IgD-negative memory B cell (primary cell): ENCODE data around the gene SZRD1. TPM values are rescaled to one million over a fixed set of nuclear protein-coding genes. Genes with fewer than 3 reads are reported as not detected.

Experiments
- H3K27ac Mint-ChIP-seq, 3 donors: one replicate each; pipeline ENCODE4 v1.8.0; 2020 to 2022; ENCODE audit warnings: mild to moderate bottlenecking in 3 of 3, mixed read lengths in 3 of 3, moderate library complexity in 1 of 3
- H3K27me3 Mint-ChIP-seq: one replicate; pipeline ENCODE4 v1.8.0; 2021; ENCODE audit warnings: mixed read lengths
- H3K36me3 Mint-ChIP-seq: one replicate; pipeline ENCODE4 v1.8.0; 2020; ENCODE audit warnings: mild to moderate bottlenecking, mixed read lengths
- H3K4me1 Mint-ChIP-seq, 3 donors: one replicate each; pipeline ENCODE4 v1.8.0; 2020 to 2022; ENCODE audit warnings: mixed read lengths in 3 of 3, mild to moderate bottlenecking in 1 of 3
- H3K4me3 Mint-ChIP-seq, 4 donors: one replicate each; pipeline ENCODE4 v1.8.0; 2020 to 2022; ENCODE audit warnings: mild to moderate bottlenecking in 4 of 4, mixed read lengths in 4 of 4, moderate library complexity in 3 of 4
- H3K9me3 Mint-ChIP-seq, 3 donors: one replicate each; pipeline ENCODE4 v1.8.0; 2020 to 2021; ENCODE audit warnings: mixed read lengths in 3 of 3, mild to moderate bottlenecking in 1 of 3
- polyA plus RNA-seq: library from polyadenylated mRNA; unstranded; fragments of 300-500 nt; fragmentation: Illumina TruSeq; gene quantifications from one replicate; pipeline ENCODE4 v1.2.3, GENCODE V29; 2021

SZRD1 gene
- polyA plus RNA-seq, 1 donor from 2014 or later: 53.4 TPM

DNA sequence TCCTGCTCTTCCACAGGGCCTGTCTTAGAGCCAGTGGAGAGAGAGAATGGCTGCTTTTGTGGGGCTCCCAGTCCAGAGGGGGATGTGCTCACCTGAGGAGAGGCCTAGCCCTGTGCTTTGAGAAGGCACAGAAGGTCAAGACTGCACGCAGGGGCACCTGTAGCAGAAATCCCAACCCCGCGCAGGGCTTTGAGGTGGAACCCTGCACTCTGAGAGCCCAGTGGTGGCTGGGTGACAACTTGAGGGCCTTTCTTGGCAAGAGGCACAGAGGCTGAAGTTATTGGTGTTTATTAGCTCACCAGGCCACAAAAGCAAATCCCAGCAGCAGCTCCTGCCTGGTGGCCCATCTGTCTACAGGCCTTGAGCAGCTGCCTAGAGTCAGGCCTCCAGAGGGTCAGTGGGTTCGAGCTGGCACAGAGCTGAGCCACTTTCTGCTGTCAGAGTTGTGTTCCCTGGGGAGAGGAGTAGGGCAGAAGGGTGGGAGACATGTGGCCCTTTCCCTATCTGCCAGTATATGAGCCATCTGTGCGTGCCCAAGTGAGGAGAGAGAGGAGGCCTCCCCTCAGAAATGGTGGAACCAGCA, 31.4 kb downstream of the SZRD1 start:
- no peaks in the 10 kb centered on the region for H3K27me3 Mint-ChIP-seq
- peaks cover 0 to 3% (median 0%) of the 10 kb centered on the region in 3 donors for H3K4me1 Mint-ChIP-seq
- no peak overlapping the region for H3K4me3 Mint-ChIP-seq
- peak overlapping the region in 1 of 3 donors; percentile 67 for H3K27ac Mint-ChIP-seq
- peaks cover 3% of the 10 kb centered on the region for H3K36me3 Mint-ChIP-seq
- H3K9me3 Mint-ChIP-seq: no peaks in the 10 kb centered on the region

DNA sequence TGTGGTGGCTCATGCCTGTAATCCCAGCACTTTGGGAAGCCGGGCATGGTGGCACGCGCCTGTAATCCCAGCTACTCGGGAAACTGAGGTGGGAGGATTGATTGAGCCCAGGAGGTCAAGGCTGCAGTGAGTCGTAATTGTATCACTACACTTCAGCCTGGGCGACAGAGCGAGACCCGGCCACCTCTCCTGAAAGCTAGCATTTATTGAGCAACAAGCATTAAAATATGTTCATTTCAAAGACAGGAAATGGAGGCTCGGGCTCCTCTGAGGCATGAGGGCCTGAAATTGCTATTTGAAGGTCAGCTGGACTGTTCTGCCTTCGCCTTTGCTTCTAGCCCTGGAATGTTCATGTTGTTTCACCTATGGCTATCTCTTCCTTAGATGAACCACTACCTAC, 35.7 kb downstream of the SZRD1 start:
- peaks cover 0 to 4% (median 0%) of the 10 kb centered on the region in 3 donors for H3K4me1 Mint-ChIP-seq
- H3K27me3 Mint-ChIP-seq: no peaks in the 10 kb centered on the region
- H3K9me3 Mint-ChIP-seq: no peaks in the 10 kb centered on the region
- H3K4me3 Mint-ChIP-seq: no peak overlapping the region
- no peak overlapping the region for H3K27ac Mint-ChIP-seq
- H3K36me3 Mint-ChIP-seq: peaks cover 3% of the 10 kb centered on the region

GRCh38 chr1:16405441-16405840, 38.4 kb downstream of the SZRD1 start:
- no peak overlapping the region for H3K27ac Mint-ChIP-seq
- H3K36me3 Mint-ChIP-seq: no peaks in the 10 kb centered on the region
- H3K27me3 Mint-ChIP-seq: no peaks in the 10 kb centered on the region
- H3K4me3 Mint-ChIP-seq: no peak overlapping the region
- H3K9me3 Mint-ChIP-seq: no peaks in the 10 kb centered on the region
- H3K4me1 Mint-ChIP-seq: peaks cover 0 to 4% (median 2%) of the 10 kb centered on the region in 3 donors

GRCh38 chr1:16406868-16407267, 39.8 kb downstream of the SZRD1 start:
- H3K4me3 Mint-ChIP-seq: peak overlapping the region in 1 of 4 donors; percentile 61

GRCh38 chr1:16409536-16410152, 42.6 kb downstream of the SZRD1 start:
- no peaks in the 10 kb centered on the region for H3K27me3 Mint-ChIP-seq

More at GRCh38 chr1:16406868-16407267, 39.8 kb downstream of the SZRD1 start:
- Mint-ChIP-seq H3K27me3 (no peaks in the 10 kb centered on the region), H3K4me1 (peaks cover 0 to 4% (median 2%) of the 10 kb centered on the region in 3 donors), H3K36me3 (no peaks in the 10 kb centered on the region), H3K27ac (peak overlapping the region in 1 of 3 donors; percentile 50), H3K9me3 (no peaks in the 10 kb centered on the region)

DNA sequence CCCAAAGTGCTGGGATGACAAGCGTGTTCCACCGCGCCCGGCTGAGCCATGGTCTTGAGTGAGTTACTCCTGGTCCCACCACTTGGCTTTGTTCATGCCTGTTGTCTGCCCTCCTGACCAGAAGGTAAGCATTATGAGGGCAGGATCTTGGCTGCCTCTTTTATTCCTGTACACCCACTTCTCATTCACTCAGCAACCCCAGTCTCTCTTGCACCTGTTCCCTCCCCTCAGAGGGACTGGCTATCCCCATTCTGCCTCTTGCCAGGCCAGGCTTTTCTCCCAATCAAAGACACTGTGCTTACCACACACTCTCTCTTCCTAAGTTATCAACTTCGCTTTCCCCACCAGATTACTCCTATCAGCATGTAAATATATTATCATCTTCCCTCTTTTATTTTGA, 43.8 kb downstream of the SZRD1 start:
- Mint-ChIP-seq H3K36me3 (no peaks in the 10 kb centered on the region), H3K27me3 (no peaks in the 10 kb centered on the region), H3K27ac (no peak overlapping the region), H3K4me3 (no peak overlapping the region), H3K4me1 (peaks cover 0 to 4% (median under 1%) of the 10 kb centered on the region in 3 donors), H3K9me3 (peaks cover 0 to 1% (median 0%) of the 10 kb centered on the region in 3 donors)

More at GRCh38 chr1:16409536-16410152, 42.6 kb downstream of the SZRD1 start:
- Mint-ChIP-seq H3K9me3 (peaks cover 0 to 1% (median 0%) of the 10 kb centered on the region in 3 donors), H3K4me1 (peaks cover 0 to 4% (median 2%) of the 10 kb centered on the region in 3 donors), H3K27ac (no peak overlapping the region), H3K36me3 (no peaks in the 10 kb centered on the region), H3K4me3 (no peak overlapping the region)

DNA sequence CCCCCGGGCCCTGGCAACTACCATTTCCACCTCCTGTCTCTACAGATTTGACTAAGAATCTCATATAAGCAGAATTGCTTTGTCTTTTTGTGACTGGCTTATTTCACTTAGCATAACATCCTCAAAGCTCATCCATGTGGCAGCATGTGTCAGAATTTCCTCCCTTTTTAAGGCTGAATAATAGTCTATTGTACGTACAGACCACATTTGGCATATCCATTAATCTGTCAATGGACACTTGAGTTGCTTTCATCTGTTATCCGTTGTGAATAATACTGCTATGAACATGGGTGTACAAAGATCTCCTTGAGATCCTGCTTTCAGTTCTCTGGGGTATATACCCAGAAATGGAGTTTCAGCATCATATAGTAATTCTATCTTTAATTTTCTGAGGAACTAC, 46.1 kb downstream of the SZRD1 start:
- peaks cover 0 to 4% (median 1%) of the 10 kb centered on the region in 3 donors for H3K4me1 Mint-ChIP-seq
- no peaks in the 10 kb centered on the region for H3K27me3 Mint-ChIP-seq

DNA sequence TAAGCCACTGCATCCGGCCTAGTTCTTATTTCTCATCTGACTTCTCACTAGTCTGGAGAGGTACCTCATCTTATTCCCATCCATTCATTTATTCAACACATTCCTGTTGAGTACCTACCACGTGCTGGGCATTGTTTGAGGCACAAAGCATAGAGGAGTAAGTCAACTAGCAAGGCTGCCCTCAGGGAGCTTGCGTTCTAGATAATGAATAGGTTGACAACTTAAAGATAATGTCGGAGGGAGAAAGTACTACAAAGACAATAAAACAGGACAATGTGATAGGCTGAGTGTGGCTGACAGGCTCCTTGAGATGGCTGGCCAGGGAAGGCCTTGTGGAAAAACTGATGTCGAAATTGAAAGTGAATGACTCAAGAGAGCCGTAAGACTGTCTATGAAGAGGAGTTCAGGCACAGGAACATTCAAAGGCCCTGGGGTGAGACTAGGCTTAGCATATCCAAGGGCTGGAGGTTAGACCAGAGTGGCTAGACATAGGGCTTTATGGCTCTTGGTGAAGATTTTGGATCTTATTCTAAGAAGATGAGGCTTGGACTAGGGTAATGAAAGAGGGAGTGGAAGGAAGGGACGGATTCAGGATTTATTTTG, 51.9 kb downstream of the SZRD1 start:
- no peaks in the 10 kb centered on the region for H3K27me3 Mint-ChIP-seq
- peak overlapping the region in 2 of 3 donors; percentile 44 to 48 for H3K27ac Mint-ChIP-seq
- H3K4me3 Mint-ChIP-seq: no peak overlapping the region
- H3K36me3 Mint-ChIP-seq: no peaks in the 10 kb centered on the region
- H3K9me3 Mint-ChIP-seq: peaks cover 0 to 1% (median 0%) of the 10 kb centered on the region in 3 donors
- H3K4me1 Mint-ChIP-seq: peaks cover 16 to 23% (median 22%) of the 10 kb centered on the region in 3 donors

More for the DNA sequence above, 46.1 kb downstream of the SZRD1 start:
- H3K9me3 Mint-ChIP-seq: peaks cover 0 to 1% (median 0%) of the 10 kb centered on the region in 3 donors
- H3K36me3 Mint-ChIP-seq: no peaks in the 10 kb centered on the region
- H3K4me3 Mint-ChIP-seq: no peak overlapping the region
- H3K27ac Mint-ChIP-seq: peak overlapping the region in 1 of 3 donors; percentile 59

DNA sequence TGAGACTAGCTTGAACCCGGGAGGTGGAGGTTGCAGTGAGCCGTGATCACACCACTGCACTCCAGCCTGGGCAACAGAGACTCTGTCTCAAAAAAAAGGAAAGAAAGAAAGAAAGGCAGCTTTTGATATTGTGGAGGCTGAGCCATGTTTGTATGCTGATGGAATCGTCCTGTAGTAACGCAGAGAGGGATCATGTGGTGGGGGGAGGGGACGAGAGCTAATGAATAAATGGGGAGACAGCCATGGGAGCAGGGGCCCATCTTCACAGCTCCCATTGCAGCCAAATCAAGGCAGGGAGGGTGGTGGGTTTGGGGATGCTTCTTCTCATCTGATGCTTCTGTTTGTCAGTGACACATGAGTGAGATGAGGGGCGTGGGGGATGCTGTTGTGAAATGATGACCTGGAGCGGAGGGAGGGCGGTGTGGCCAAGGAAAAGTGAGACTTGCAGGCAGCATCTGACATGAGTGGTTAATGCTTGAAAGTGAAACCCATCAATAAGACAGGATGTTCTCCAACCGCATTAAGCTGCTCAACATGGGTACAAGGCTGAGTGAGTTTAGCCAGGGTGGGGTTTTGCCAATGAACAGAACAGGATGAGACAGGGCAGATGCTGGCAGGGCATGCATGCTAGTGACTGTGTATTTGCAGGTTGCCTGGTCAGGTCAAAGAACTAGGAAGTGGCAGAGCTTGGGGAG, 53.5 kb downstream of the SZRD1 start:
- Mint-ChIP-seq H3K27me3 (no peaks in the 10 kb centered on the region), H3K36me3 (no peaks in the 10 kb centered on the region), H3K9me3 (peaks cover 0 to 1% (median 0%) of the 10 kb centered on the region in 3 donors), H3K4me1 (peaks cover 16 to 23% (median 22%) of the 10 kb centered on the region in 3 donors), H3K27ac (peak overlapping the region; percentile 2 to 92 (median 89)), H3K4me3 (peak overlapping the region in 3 of 4 donors; percentile 58 to 88 (median 79))

GRCh38 chr1:16421201-16421600, 54.2 kb downstream of the SZRD1 start:
- Mint-ChIP-seq H3K9me3 (peaks cover 0 to 1% (median 0%) of the 10 kb centered on the region in 3 donors), H3K27ac (peak overlapping the region; percentile 2 to 92 (median 89)), H3K4me1 (peaks cover 16 to 23% (median 20%) of the 10 kb centered on the region in 3 donors), H3K36me3 (no peaks in the 10 kb centered on the region), H3K27me3 (no peaks in the 10 kb centered on the region), H3K4me3 (peak overlapping the region in 3 of 4 donors; percentile 44 to 88 (median 83))

- Mint-ChIP-seq H3K4me1 (peaks cover 16 to 23% (median 20%) of the 10 kb centered on the region in 3 donors), H3K36me3 (no peaks in the 10 kb centered on the region), H3K27me3 (no peaks in the 10 kb centered on the region), H3K9me3 (peaks cover 0 to 1% (median 0%) of the 10 kb centered on the region in 3 donors), H3K4me3 (no peak overlapping the region), H3K27ac (peak overlapping the region in 1 of 3 donors; percentile 46)
Observed at GRCh38 chr1:16422041-16422440, 55.0 kb downstream of the SZRD1 start.

DNA sequence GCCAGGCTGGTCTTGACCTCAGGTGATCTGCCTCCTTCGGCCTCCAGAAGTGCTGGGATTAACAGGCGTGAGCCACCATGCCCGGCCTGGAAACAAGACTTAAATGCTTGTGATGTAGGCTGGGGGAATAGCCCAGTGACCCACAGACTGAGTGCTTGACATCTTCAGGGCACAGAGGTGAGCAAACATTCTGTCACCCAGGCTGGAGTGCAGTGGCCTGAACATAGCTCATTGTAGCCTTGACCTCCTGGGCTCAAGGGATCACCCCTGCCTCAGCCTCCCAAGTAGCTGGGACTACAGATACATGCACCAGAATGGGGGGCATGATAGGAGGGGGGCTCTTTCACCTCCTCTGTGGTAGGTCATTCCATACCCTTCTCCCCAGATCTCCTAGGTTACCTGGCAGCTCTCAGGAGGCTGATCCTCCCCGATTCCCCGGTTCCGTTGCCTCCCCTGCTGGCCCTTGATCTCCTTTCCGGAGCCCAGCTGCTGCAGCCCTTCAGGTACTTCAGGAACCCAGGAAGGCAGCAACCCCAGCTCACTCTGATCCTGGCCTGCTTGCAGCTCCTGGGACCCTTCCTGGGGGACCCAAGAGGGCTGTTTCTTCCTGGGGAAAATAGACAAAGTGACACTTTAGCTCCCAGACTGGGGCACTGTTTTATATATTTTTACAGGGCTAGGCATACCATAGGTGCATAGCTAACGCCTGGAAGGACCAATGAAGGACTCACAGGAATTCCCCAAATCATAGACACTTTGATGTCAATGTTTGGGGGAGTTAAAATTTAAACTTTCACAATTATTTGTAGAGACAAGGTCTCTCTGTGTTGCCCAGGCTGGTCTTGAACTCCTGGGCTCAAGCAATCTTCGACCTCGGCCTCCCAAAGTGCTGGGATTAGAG, 58.3 kb downstream of the SZRD1 start:
- H3K4me1 Mint-ChIP-seq: peaks cover 6 to 15% (median 13%) of the 10 kb centered on the region in 3 donors
- no peak overlapping the region for H3K27ac Mint-ChIP-seq
- H3K36me3 Mint-ChIP-seq: no peaks in the 10 kb centered on the region
- H3K9me3 Mint-ChIP-seq: no peaks in the 10 kb centered on the region
- no peaks in the 10 kb centered on the region for H3K27me3 Mint-ChIP-seq
- H3K4me3 Mint-ChIP-seq: no peak overlapping the region

DNA sequence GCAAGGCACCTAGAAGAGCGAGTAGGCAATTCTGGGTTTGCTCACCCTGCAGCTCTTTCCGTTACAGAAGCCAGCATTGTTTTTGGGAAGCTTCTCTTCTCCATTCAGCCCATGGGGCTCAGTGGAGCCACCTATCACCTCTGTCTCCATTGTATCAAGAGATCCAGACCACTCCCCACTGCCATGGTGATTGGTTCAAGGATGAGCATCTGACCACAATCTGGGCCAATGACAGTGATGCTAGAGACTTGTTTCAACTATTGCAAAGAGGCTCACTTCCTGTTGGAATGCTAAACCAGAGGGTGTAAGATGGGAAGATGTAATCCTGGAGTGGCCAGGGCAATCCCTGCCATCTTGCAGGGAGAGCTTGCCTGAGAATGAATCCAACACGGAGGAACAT, 63.6 kb downstream of the SZRD1 start:
- Mint-ChIP-seq H3K27ac (no peak overlapping the region), H3K9me3 (no peaks in the 10 kb centered on the region), H3K4me1 (peaks cover 15 to 25% (median 15%) of the 10 kb centered on the region in 3 donors), H3K4me3 (peak overlapping the region in 1 of 4 donors; percentile 0), H3K27me3 (no peaks in the 10 kb centered on the region), H3K36me3 (no peaks in the 10 kb centered on the region)

DNA sequence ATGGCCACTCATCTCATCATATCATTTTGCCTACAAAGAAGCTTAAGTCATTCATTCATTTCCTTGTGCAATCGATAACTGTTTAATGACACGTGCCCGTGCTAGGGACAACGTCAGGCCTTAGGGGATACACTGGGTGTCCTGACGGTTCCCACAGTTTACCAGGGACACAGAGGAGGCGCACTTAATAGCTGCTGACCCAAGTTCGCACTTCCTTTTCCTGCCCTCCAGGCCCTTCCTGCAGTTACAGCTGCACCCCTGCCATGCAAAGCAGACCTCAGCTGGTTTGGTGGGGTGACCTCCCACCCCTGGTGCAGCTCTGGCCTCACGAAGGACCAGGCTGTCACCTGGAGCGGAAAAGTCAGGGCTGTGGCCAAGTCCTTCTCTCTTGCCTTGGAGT, 66.0 kb downstream of the SZRD1 start:
- H3K27ac Mint-ChIP-seq: peak overlapping the region in 2 of 3 donors; percentile 38 to 65
- H3K4me1 Mint-ChIP-seq: peaks cover 15 to 25% (median 15%) of the 10 kb centered on the region in 3 donors
- no peaks in the 10 kb centered on the region for H3K36me3 Mint-ChIP-seq
- H3K4me3 Mint-ChIP-seq: peak overlapping the region in 1 of 4 donors; percentile 88
- H3K27me3 Mint-ChIP-seq: no peaks in the 10 kb centered on the region
- no peaks in the 10 kb centered on the region for H3K9me3 Mint-ChIP-seq
